Measurements from ENCODE around the gene RABGAP1L. TPM values are rescaled to one million over a fixed set of nuclear protein-coding genes. Genes with fewer than 3 reads are reported as not detected.
"Not testable (repeated sequence)": the region's sequence is repeated elsewhere in the genome, so short reads cannot be mapped to it uniquely, and the experiment has no call there.

RABGAP1L gene
- total RNA-seq, 1 donor = 29.8 TPM

DNA sequence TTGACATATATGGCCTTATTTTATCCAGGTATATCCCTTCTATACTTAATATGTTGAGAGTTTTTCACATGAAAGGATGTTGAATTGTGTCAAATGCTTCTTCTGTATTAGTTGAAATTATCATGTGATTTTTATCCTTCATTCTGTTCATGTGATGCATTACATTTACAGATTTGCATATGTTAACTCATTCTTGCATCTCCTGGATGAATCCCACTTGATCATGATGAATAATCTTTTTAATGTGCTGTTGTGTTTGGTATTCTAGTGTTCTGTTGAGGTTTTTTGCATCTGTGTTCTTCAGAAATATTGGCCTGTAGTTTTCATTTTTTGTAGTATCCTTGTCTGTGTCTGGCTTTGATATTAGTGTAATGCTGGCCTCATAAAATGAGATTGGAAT is 150.2 kb downstream of the RABGAP1L start:
- DNase-seq (ENCODE audit: low read depth) = no peak
- TF ChIP-seq, protein P1, sequence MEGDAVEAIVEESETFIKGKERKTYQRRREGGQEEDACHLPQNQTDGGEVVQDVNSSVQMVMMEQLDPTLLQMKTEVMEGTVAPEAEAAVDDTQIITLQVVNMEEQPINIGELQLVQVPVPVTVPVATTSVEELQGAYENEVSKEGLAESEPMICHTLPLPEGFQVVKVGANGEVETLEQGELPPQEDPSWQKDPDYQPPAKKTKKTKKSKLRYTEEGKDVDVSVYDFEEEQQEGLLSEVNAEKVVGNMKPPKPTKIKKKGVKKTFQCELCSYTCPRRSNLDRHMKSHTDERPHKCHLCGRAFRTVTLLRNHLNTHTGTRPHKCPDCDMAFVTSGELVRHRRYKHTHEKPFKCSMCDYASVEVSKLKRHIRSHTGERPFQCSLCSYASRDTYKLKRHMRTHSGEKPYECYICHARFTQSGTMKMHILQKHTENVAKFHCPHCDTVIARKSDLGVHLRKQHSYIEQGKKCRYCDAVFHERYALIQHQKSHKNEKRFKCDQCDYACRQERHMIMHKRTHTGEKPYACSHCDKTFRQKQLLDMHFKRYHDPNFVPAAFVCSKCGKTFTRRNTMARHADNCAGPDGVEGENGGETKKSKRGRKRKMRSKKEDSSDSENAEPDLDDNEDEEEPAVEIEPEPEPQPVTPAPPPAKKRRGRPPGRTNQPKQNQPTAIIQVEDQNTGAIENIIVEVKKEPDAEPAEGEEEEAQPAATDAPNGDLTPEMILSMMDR (IDR thresholded peaks at IDR 0.05; ENCODE audit: insufficient read depth, low read depth, low read length) = no peak
- no peak overlapping the region for H3K4me3 ChIP-seq (ENCODE audit: low read depth, low read length)

DNA sequence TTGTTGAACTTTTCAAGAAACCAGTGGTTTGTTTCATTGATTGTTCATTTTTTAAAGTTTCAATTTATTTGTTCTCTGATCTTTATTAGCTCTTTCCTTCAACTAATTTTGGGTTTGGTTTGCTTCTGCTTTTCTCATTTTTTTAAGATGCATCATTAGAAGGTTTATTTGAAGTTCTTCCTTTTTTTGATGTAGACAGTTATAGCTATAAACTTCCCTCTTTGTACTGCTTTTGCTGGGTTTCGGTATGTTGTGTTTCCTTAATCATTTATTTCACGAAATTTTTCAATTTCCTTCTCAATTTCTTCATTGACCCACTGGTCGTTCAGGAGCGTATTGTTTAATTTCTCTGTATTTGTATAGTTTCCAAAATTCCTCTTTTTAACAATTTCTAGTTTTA is 155.1 kb downstream of the RABGAP1L start:
- TF ChIP-seq, protein P1 (IDR thresholded peaks at IDR 0.05; ENCODE audit: insufficient read depth, low read depth, low read length) = no peak
- H3K4me3 ChIP-seq (ENCODE audit: low read depth, low read length) = no peak overlapping the region
- DNase-seq (ENCODE audit: low read depth) = no peak

DNA sequence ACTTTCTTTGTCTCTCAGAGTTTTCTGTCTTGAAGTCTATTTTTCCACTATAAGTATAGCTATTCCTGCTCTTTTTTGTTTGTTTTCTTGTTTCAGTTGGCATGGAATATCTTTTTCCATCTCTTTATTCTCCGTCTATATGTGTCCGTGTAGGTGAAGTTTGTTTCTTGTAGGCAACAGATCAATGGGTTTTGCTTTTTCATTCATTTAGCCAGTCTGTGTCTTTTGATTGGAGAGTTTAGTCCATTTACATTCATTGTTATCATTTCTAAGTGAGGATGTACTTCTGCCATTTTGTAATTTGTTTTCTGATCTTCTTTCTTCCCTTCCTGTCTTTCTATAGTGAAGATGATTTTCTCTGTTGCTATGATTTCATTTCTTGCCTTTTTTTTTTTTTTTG is 155.9 kb downstream of the RABGAP1L start:
- H3K4me3 ChIP-seq (ENCODE audit: low read depth, low read length) = no peak overlapping the region
- DNase-seq (ENCODE audit: low read depth) = no peak
- TF ChIP-seq, protein P1 (IDR thresholded peaks at IDR 0.05; ENCODE audit: insufficient read depth, low read depth, low read length) = no peak

DNA sequence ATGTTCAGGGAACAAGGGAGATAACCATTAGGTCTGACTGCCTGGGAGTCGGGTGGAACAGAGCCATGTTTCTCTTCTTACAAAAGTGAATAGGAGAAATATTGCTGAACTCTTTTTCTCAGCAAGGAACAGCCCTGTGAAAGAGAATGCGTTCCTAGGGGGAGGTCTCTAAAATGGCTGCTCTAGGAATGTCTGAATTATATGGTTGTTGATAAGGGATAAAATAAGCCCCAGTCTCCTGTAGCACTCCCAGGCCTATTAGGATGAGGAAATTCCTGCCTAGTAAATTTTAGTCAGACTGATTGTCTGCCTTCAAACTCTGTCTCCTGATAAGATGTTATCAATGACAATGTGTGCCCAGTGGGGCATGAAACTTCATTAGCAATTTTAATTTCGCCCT is 161.6 kb downstream of the RABGAP1L start:
- not testable (repeated sequence) for H3K4me3 ChIP-seq (ENCODE audit: low read depth, low read length); DNase-seq (ENCODE audit: low read depth)

DNA sequence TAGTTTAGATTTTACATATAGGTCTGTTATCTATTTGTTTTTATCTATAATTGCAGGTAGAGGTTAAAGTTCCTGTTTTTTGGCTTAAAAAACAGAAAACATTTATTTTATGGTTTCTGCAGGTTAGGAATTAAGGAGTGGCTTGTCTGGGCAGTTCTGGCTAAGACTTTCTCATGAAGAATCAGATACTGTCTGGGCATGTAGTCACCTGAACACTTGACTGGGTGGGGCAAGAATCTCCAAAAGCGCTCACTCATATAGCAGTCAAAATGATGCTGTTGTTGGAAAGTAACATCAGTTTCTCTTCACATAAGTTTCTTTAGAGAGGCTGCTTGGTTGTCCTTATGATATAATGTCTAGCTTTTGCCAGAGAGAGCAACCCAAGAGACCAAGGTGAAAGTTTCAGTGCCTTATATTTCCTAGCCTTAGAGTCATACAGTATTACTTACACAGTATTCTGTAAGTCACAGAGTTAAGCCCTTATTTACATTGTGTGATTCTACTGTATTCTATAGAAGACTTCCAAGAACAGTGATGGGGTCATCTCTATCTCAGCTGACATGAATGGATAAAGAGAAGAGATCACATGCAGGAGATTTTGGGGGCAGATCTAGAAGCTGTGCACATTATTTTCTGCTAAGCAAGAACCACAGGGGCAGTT is 163.0 kb downstream of the RABGAP1L start:
- no peak for DNase-seq (ENCODE audit: low read depth)
- TF ChIP-seq, protein P1 (IDR thresholded peaks at IDR 0.05; ENCODE audit: insufficient read depth, low read depth, low read length) = no peak
- H3K4me3 ChIP-seq (ENCODE audit: low read depth, low read length) = no peak overlapping the region

DNA sequence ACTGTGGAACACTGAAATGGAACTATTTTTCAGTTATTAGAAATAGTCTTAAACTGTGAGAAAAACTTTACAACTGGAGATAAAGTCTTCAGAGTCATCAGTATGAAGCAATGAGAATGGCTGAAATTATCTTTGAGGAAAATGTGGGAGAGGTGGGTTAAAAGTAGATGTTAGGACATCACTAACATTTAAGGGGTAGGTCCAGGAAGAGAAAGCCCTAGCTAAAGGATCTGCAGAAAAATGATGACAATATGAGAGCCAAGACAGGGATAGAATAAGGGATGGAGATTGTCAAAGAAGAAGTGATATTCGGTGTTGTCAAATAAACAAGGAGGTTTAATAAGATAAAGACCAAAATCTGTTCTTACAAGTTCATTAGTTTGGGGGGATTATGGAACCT is 165.2 kb downstream of the RABGAP1L start:
- H3K4me3 ChIP-seq (ENCODE audit: low read depth, low read length) = no peak overlapping the region
- TF ChIP-seq, protein P1 (IDR thresholded peaks at IDR 0.05; ENCODE audit: insufficient read depth, low read depth, low read length) = no peak
- DNase-seq (ENCODE audit: low read depth) = no peak

DNA sequence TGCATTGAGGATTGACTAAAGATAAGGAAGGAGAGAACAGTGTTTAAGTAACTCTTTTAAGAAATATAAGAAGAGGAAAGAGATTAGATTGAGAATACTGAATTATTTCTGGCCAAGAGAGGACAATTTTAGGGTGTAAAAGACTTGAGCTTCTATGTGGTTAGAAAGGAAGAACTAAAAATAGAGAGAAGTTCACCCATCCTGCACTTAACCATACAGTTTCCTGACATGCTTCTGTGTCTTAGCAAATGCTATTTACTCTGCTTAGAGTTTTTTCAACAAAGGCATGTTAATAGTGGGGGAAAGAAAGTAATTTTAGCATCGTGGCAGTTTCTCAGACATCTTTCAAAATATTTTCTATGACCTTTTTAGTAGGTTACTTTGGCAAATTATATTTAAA is 165.6 kb downstream of the RABGAP1L start:
- no peak for DNase-seq (ENCODE audit: low read depth)
- TF ChIP-seq, protein P1 (IDR thresholded peaks at IDR 0.05; ENCODE audit: insufficient read depth, low read depth, low read length) = no peak
- no peak overlapping the region for H3K4me3 ChIP-seq (ENCODE audit: low read depth, low read length)
